T-helper 1 cell (primary cell): ENCODE measurements around the gene MMUT.
"Not testable (repeated sequence)": the region's sequence is repeated elsewhere in the genome, so short reads cannot be mapped to it uniquely, and the experiment has no call there.

Experiments
- DNase-seq, 5 donors: peaks; one replicate each; pipeline ENCODE4 v3.0.0-alpha.2; 2012 to 2020

MMUT gene

DNA sequence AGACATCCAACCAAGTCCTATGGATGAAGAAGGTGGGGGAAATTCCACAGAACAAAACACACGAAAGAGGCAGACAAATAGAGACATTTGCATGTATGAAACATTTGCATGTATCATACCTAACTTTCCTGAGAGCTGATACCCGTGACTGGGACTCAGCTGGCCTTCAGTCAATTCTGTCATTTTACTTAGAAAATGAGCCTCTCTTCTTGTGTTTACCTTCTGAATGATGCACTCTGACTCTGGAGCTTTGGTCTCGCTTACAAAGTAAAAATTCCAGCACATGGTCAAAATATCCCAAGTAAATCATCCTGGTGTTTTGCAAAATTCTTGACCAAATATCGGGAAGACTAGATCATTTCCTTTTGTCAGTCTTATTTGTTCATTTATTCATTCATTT is 46.9 kb downstream of the MMUT start:
- no peak for DNase-seq

DNA sequence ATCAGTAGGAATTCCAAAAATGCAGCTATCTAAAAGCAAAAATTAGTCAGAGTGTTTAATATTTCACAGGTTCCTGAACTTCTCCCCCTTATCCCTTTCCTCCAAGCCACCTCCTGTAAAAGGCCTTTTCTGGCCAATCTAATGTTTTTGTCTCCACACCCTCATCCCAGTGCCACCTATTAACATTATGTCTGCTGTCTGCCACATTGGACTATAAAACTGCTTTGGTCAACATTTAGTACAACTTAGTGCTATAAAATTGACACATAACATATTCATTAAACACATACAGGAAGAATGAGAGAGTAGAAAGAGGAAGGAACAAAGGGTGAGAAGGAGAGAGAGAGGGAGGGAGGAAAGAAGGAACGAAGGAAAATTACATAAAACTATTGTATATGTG is 47.7 kb downstream of the MMUT start:
- DNase-seq, result no peak

DNA sequence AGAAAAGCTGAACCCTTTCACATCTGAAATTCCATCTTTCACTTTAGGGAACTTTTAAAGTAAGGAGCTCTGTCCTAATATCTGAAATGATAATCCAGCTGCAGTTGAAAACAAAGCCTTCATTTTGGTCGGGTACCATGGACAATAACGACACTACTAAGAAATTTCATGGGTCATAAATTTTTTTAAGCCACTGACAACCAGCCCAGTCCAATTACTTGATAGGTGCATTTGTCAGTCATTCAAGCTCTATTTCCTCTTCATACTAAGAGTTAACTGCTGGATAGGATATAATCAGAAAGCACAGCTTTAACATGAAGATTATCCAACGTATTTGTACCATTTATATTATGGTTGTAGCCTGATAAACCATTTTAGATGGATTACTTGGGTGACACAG is 52.5 kb downstream of the MMUT start:
- DNase-seq, result no peak

DNA sequence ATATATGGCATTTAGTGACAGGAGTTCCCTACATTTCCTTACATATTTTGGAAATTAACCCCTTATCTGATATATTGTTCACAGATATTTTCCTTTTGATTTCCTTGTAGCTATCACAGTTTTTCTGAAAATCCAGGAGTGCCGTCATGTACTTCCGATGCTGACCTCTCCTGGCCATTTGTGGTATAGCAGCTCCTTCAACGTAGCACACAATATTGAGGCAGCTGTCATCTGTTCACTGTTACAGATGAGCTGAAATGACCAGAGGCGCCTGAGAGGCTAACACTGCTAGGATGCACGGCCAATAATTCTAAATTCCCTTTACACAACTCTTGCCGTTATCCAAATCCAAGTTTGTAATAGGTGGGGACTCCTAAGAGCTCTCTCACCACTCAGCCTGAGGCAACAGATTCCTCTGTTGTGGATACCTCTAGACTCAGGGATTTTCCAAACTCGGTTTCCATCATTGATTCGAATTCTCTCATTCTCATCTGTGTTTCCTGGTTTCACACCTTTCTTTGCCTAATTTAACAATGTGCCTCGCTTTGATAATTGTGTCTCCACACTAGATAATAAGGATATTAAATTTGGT is 53.0 kb downstream of the MMUT start:
- peak in 4 of 5 donors; percentile 19 to 49 (median 25) for DNase-seq

DNA sequence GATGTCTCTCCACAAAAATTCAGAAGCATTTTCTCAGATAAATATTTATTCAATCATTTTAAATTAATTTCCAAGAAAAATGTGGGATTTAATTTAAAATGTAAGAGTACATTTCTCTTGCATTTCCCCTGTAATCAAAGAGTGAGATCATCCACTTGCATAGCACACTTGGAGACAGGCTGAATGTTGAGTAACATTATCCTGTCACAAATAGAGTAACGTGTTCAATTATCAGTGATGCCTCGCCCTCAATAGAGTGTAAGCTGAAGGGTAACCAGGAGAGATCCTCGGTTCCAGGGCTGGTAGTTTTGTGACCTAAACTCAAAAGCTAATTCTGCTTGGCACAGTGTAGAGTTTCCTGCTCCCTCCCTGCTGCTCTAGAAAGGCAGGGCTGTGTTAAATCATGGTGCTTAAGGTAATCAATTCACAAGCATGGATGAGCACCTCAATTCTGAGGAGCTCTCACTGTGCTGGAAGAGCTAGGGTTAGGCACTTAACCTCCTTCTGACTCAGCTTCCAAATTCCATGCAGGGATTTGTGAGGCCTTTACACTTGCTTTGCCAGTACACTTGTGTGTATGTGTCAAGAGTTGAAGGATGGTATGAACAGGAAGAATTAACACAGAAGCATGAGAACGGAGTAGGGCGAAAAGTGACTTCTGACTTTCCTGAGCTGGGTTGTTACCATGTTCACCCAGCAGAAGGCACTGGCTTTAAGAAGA is 56.6 kb downstream of the MMUT start:
- no peak for DNase-seq

DNA sequence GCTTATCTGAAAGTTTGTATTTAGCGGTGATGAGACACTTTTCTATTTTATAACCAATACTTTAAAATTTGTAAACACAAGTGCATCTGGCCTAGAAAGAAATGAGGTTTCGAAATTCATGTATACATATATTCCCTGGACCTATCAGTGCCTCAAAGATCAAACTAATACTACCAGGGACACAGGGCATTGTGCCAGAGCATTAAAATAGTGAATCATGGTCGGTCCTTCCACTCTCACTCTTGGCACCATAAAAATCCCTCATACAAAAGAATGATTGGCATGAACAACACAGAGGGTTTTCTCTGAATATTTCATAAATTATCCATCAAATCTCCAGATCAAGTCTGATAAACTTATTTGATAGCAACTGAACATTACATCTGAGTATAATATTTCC is 62.0 kb downstream of the MMUT start:
- DNase-seq, result no peak

DNA sequence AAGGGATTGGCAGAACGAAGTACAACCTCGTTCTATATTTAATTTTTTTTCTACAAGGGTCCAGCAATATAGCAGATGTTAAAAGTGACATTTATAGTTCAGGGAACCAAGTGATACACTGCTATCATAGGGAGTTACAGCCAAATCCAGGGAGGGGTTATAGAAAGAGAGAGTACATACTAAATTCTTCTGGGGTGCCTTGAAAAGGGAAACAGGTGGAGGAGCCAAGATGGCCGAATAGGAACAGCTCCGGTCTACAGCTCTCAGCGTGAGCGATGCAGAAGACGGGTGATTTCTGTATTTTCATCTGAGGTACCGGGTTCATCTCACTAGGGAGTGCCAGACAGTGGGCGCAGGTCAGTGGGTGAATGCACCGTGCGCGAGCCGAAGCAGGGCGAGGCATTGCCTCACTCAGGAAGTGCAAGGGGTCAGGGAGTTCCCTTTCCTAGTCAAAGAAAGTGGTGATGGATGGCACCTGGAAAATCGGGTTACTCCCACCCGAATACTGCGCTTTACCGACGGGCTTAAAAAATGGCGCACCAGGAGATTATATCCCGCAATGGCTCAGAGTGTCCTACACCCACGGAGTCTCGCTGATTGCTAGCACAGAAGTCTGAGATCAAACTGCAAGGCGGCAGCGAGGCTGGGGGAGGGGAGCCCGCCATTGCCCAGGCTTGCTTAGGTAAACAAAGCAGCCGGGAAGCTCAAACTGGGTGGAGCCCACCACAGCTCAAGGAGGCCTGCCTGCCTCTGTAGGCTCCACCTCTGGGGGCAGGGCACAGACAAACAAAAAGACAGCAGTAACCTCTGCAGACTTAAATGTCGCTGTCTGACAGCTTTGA is 76.2 kb downstream of the MMUT start:
- not testable (repeated sequence) for DNase-seq

DNA sequence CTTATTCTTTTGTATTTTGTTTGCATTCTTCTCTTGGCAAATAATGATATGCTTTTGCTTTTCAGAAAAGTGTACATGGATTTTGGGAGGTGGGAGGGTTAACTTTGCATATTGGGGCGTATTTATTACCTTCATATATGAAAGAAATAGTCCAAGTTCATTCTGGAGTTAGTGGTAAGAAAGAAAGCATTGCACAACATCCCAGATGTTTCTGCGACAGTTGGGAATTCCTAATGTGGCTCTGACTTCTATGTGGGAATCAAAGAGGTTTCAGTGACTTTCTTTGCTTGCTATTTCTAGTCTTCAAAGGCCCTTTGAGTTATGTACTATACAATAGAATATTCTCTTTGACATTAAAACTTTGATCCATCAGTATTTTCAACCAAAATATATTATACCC is 78.1 kb downstream of the MMUT start:
- no peak for DNase-seq
